ENCODE measurements around the gene UPF3B. TPM values are rescaled to one million over a fixed set of nuclear protein-coding genes. Genes with fewer than 3 reads are reported as not detected.
"Not testable (repeated sequence)": the region's sequence is repeated elsewhere in the genome, so short reads cannot be mapped to it uniquely, and the experiment has no call there.

UPF3B gene
- total RNA-seq, 1 donor from 2014 or later, result 3.5 TPM

DNA sequence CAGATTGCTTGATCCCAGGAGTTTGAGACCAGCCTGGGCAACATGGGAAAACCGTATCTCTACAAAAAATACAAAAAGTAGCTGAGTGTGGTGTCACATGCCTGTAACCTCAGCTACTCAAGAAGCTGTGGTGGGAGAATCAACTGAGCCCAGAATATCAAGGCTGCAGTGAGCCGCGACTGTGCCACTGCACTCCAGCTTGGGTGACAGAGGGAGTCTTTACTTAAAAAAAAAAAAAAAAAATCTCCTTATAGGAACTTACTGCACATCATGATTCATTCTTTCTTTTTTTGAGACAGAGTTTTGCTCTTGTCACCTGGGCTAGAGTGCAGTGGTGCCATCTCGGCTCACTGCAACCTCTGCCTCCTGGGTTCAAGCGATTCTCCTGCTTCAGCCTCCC, 24.3 kb downstream of the UPF3B start:
- no peaks in the 10 kb centered on the region for H3K9me3 ChIP-seq (replicated peaks)
- intact Hi-C loops (cut with micrococcal nuclease), result no loop called here
- no peaks in the 10 kb centered on the region for H3K27me3 ChIP-seq (ENCODE audit: low read depth)
- no peak for DNase-seq
- no peaks in the 10 kb centered on the region for H3K4me1 ChIP-seq
- TF ChIP-seq, protein P1, sequence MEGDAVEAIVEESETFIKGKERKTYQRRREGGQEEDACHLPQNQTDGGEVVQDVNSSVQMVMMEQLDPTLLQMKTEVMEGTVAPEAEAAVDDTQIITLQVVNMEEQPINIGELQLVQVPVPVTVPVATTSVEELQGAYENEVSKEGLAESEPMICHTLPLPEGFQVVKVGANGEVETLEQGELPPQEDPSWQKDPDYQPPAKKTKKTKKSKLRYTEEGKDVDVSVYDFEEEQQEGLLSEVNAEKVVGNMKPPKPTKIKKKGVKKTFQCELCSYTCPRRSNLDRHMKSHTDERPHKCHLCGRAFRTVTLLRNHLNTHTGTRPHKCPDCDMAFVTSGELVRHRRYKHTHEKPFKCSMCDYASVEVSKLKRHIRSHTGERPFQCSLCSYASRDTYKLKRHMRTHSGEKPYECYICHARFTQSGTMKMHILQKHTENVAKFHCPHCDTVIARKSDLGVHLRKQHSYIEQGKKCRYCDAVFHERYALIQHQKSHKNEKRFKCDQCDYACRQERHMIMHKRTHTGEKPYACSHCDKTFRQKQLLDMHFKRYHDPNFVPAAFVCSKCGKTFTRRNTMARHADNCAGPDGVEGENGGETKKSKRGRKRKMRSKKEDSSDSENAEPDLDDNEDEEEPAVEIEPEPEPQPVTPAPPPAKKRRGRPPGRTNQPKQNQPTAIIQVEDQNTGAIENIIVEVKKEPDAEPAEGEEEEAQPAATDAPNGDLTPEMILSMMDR (IDR thresholded peaks at IDR 0.05; ENCODE audit: borderline replicate concordance), result no peak
- H3K27ac ChIP-seq (replicated peaks), result no peak overlapping the region
- peaks cover 18% of the 10 kb centered on the region for H3K36me3 ChIP-seq
- H3K4me3 ChIP-seq, result no peak overlapping the region

DNA sequence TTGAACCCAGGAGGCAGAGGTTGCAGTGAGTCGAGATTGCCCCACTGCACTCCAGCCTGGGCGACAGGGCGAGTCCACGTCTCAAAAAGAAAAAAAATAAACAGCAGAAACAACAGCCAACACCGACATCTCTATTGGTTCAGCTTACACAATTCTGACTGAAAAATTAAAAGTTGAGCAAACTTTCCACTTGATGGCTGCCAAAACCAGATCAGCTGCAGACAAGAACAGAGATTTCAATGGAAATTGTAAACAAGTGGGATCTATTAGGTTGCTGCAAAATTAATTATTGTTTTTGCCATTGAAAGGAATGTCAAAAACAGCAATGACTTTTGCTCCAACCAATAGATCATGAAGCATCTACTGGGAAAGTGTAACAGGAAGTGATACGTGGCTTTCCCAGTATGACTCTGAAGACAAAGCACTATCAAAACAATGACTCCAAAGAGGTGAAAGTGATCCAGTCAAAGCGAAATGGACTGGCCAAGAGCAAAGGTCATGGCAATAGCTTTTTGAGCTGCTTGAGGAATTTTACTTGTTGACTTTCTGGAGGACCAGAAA, 26.3 kb downstream of the UPF3B start:
- no peak overlapping the region for H3K4me3 ChIP-seq
- intact Hi-C loops (cut with micrococcal nuclease), result no loop called here
- no peaks in the 10 kb centered on the region for H3K27me3 ChIP-seq (ENCODE audit: low read depth)
- peaks cover 7% of the 10 kb centered on the region for H3K36me3 ChIP-seq
- H3K4me1 ChIP-seq, result no peaks in the 10 kb centered on the region
- no peak overlapping the region for H3K27ac ChIP-seq (replicated peaks)
- no peak for DNase-seq
- TF ChIP-seq, protein P1 (IDR thresholded peaks at IDR 0.05; ENCODE audit: borderline replicate concordance), result no peak
- no peaks in the 10 kb centered on the region for H3K9me3 ChIP-seq (replicated peaks)

GRCh38 chrX:119824221-119824620, 28.5 kb downstream of the UPF3B start:
- H3K4me1 ChIP-seq; intact Hi-C loops (cut with micrococcal nuclease); DNase-seq; H3K27ac ChIP-seq (replicated peaks); H3K9me3 ChIP-seq (replicated peaks); H3K27me3 ChIP-seq (ENCODE audit: low read depth); H3K36me3 ChIP-seq; H3K4me3 ChIP-seq: not testable (repeated sequence)

- intact Hi-C loops (cut with micrococcal nuclease); H3K36me3 ChIP-seq; H3K4me3 ChIP-seq; DNase-seq; H3K4me1 ChIP-seq; H3K27me3 ChIP-seq (ENCODE audit: low read depth); H3K9me3 ChIP-seq (replicated peaks); H3K27ac ChIP-seq (replicated peaks): not testable (repeated sequence)
These were observed 31.1 kb downstream of the UPF3B start for GRCh38 chrX:119821703-119822102.

DNA sequence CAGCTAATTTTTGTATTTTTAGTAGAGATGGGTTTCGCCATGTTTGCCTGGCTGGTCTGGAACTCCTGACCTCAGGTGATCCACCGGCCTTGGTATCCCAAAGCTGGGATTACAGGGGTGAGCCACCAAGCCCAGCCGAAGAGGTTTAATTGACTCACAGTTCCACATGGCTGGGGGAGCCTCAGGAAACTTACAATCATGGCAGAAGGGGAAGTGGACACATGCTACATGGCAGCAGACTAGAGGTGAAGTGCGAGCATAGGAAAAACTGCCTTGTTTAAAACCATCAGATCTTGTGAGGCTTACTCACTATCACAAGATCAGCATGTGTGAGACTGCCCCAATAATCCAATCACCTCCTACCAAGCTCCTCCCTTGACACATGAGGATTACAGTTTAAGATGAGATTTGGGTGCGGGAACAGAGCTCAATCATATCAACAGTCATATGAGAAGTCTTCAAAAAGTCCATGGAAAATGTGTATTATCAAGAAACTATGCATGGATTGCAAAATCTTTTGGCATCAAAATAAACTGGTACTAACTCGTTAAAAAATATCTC, 35.6 kb downstream of the UPF3B start:
- intact Hi-C loops (cut with micrococcal nuclease), result no loop called here
- H3K27ac ChIP-seq (replicated peaks), result no peak overlapping the region

DNA sequence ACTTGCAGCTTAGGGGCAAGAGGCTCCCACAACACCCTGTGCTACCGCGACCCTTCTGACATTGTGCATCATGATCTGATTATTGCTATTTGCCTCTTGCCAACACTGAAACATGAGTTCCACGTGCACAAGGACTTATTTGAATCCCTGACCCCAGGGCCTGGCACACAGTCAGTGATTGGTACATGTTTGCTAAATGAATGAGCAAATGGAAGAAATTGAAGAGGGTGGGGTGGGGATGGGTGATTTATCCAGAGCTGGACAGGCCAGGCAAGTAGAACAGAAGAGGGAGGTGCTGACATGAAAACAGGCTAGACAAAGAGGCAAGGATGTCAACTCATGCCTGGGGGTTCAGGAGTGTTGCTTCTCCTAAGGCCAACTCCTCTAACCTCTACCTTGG, 36.5 kb downstream of the UPF3B start:
- no peak for DNase-seq
- H3K27ac ChIP-seq (replicated peaks), result no peak overlapping the region
- H3K4me3 ChIP-seq, result no peak overlapping the region
- H3K9me3 ChIP-seq (replicated peaks), result no peaks in the 10 kb centered on the region
- TF ChIP-seq, protein P1 (IDR thresholded peaks at IDR 0.05; ENCODE audit: borderline replicate concordance), result no peak
- intact Hi-C loops (cut with micrococcal nuclease), result no loop called here
- H3K27me3 ChIP-seq (ENCODE audit: low read depth), result no peaks in the 10 kb centered on the region
- H3K4me1 ChIP-seq, result no peaks in the 10 kb centered on the region
- no peaks in the 10 kb centered on the region for H3K36me3 ChIP-seq

More for the DNA sequence above, 35.6 kb downstream of the UPF3B start:
- TF ChIP-seq, protein P1 (IDR thresholded peaks at IDR 0.05; ENCODE audit: borderline replicate concordance), result no peak
- no peak for DNase-seq
- Histone ChIP-seq H3K4me1 (no peaks in the 10 kb centered on the region), H3K36me3 (no peaks in the 10 kb centered on the region), H3K27me3 (ENCODE audit: low read depth) (no peaks in the 10 kb centered on the region), H3K9me3 (replicated peaks) (no peaks in the 10 kb centered on the region), H3K4me3 (no peak overlapping the region)
